Airway epithelial cell (primary cell): ENCODE results near the gene CLCNKB. TPM values are rescaled to one million over a fixed set of nuclear protein-coding genes. Genes with fewer than 3 reads are reported as not detected.

ENCODE experiments used
- total RNA-seq: library from RNA; depleted of rRNA; stranded (reverse); fragments of >200 nt; gene quantifications from 2 replicates; pipeline ENCODE4 v1.2.3, GENCODE V29; 2015

CLCNKB gene
- not detected in 2 replicates for total RNA-seq

GRCh38 chr1:16043521-16043920 is at the start of gene CLCNKB:
Gene CLCNKB (plus strand): TSS chr1:16043782. CDS start chr1:16044493, 711 bp downstream.

DNA sequence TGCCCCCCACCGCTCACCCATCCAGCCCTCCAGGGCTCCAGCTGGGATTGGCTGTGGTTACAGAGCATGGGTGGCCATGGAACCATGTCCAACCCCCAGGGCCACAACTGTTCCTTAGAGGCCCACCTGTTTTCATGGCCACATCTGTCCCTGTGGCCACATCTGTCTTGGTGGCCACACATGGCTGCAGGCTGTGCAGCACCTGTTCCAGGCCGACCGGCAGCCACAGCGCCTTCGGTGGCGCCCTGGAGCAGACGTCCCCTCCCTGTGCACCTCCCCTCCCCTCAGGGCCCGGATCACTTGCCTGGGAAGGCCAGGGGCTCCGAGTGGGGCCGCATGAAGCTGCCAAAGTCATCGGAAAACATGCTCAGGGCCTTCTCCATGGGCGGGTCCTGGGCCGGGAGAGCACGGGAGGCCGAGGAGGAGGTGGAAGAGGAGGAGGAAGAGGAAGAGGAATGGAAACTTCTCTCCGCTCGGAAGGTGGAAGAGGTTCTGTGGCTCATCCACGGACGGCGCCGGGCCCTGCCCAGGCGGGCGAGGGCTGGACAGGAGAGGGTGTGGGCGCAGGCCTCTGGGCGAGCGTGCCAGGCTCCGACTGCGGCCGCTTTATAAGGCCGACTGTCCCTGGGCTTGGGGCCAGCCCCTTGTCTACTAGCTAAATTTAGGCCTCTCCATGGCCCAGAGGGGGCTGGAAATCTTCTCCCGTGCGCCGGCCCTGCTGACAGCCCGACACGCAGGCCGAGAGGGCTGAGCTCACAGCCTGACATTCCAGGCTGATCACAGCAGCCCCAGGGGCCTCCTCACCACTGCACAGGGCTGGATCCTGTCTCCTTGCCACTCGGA is 25.9 kb upstream of the CLCNKB start, which contains the start of gene HSPB7:
HSPB7 (minus strand) TSS at position 583 of the 843 bp plus-strand sequence; CDS start at position 503, 80 bp downstream.

DNA sequence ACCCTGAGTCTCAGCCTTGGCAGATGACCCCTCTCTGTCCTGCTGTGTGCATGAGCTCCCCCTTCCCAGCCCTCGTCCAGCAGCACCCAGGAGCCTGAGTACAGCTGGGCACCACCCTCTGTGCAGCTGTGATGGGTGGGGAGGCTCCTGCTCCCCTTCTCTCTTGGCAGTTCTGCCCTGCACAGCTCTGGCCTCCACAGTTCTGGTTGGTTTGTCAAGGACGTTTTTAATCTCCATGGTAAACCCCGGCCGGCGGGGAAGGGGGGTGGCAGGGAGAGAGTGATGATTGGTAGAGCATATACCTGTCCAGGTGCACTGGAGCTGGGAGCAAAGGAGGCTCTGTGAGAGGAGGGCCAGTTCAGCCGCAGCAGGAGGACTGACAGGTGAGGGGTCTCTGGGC is 21.9 kb upstream of the CLCNKB start, which contains the start of gene CLCNKA:
CLCNKA (plus strand) TSS at position 356 of the 400 bp plus-strand sequence. CDS start 584 bp downstream, outside the sequence.

DNA sequence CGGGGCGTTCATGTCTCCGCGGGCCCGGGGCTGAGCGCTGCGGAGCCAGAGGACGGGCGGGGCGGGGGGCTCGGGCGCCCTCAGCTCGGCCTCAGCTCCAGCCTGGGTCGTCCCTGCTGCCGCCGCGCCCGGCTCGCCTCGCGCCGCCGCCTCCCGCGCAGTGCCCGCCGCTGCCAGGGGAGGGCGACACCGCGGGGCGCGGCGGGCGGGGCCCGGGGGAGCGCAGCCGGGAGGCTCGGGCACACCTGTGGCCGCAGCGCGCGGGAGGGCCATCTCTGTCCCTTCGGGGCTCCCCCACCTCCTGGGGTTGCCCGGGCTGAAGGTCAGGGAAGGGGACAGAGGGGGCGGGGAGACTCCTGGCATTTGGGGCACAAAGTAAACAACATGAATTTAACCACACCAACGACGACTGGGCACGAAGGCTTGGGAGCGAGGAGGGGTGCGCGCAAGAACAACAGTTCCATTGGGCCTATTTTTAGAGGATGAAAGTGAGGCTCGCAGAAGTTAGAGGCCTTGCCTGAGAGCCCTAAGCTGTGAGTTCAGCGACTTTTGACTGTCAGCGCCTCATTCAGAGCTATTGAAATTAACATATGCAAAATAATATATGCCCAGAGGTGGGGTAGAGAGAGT is 30.0 kb downstream of the CLCNKB start, which contains the start of gene FAM131C:
FAM131C (minus strand) TSS at position 162 of the 630 bp plus-strand sequence. CDS start 209 bp downstream, outside the sequence.

Other genes starting within 250 kb of the CLCNKB start
- gene UQCRHL, start 236.1 kb upstream of the CLCNKB start, total RNA-seq: 2.6 and 4.8 TPM in 2 replicates
- 14.4 and 19.2 TPM in 2 replicates for gene SPEN, start 196.1 kb upstream of the CLCNKB start, total RNA-seq
- 28.2 and 28.8 TPM in 2 replicates for gene ZBTB17, start 67.7 kb upstream of the CLCNKB start, total RNA-seq
- gene SRARP, start 39.5 kb upstream of the CLCNKB start, total RNA-seq: not detected in 2 replicates
- gene HSPB7, start 25.7 kb upstream of the CLCNKB start, total RNA-seq: not detected in 2 replicates
- not detected in 2 replicates for gene CLCNKA, start 21.7 kb upstream of the CLCNKB start, total RNA-seq
- 2.0 and 3.5 TPM in 2 replicates for gene FAM131C, start 29.9 kb downstream of the CLCNKB start, total RNA-seq
- gene EPHA2, start 112.3 kb downstream of the CLCNKB start, total RNA-seq: 153 and 169 TPM in 2 replicates
- 26.7 and 28.1 TPM in 2 replicates for gene ARHGEF19, start 168.9 kb downstream of the CLCNKB start, total RNA-seq
- 3.7 and 6.5 TPM in 2 replicates for gene CPLANE2, start 193.4 kb downstream of the CLCNKB start, total RNA-seq